ENCODE measurements around the gene OR8B3.

Gene OR8B3

GRCh38 chr11:124380585-124380984 is 18.2 kb downstream of the OR8B3 start:
- no peak for TF ChIP-seq TAF1 (IDR thresholded peaks at IDR 0.05; ENCODE audit: low read depth, low read length)
- TF ChIP-seq POU2F2 (IDR thresholded peaks at IDR 0.05; ENCODE audit: low read depth, low read length) = no peak
- TF ChIP-seq POLR2AphosphoS5 (IDR thresholded peaks at IDR 0.05; ENCODE audit: low read depth, low read length) = no peak
- DNase-seq (ENCODE audit: insufficient read length, low spot score) (no peak), FAIRE-seq (no peak)

- TF ChIP-seq POLR2AphosphoS5 (IDR thresholded peaks at IDR 0.05; ENCODE audit: low read depth, low read length) (no peak), PAX5 (IDR thresholded peaks at IDR 0.05; ENCODE audit: insufficient read depth, low read length, severe bottlenecking) (no peak), POU2F2 (IDR thresholded peaks at IDR 0.05; ENCODE audit: low read depth, low read length) (no peak), POLR2A (IDR thresholded peaks at IDR 0.05; ENCODE audit: low read depth, low read length) (no peak), TAF1 (IDR thresholded peaks at IDR 0.05; ENCODE audit: low read depth, low read length) (no peak), SPI1 (IDR thresholded peaks at IDR 0.05; ENCODE audit: low read depth, low read length) (no peak)
- DNase-seq (ENCODE audit: insufficient read length, low spot score) (no peak), FAIRE-seq (no peak)
Measured at GRCh38 chr11:124376280-124376679, 22.5 kb downstream of the OR8B3 start.

GRCh38 chr11:124359566-124359965 is 39.3 kb downstream of the OR8B3 start:
- TF ChIP-seq PAX5 (IDR thresholded peaks at IDR 0.05; ENCODE audit: insufficient read depth, low read length, severe bottlenecking) (no peak), POLR2A (IDR thresholded peaks at IDR 0.05; ENCODE audit: low read depth, low read length) (no peak), SPI1 (IDR thresholded peaks at IDR 0.05; ENCODE audit: low read depth, low read length) (no peak), POLR2AphosphoS5 (IDR thresholded peaks at IDR 0.05; ENCODE audit: low read depth, low read length) (no peak), POU2F2 (IDR thresholded peaks at IDR 0.05; ENCODE audit: low read depth, low read length) (no peak), TAF1 (IDR thresholded peaks at IDR 0.05; ENCODE audit: low read depth, low read length) (no peak)
- no peak for DNase-seq (ENCODE audit: insufficient read length, low spot score)
- no peak for FAIRE-seq

- FAIRE-seq = no peak
- TF ChIP-seq POLR2A (IDR thresholded peaks at IDR 0.05; ENCODE audit: low read depth, low read length) (no peak), POLR2AphosphoS5 (IDR thresholded peaks at IDR 0.05; ENCODE audit: low read depth, low read length) (no peak), POU2F2 (IDR thresholded peaks at IDR 0.05; ENCODE audit: low read depth, low read length) (no peak), PAX5 (IDR thresholded peaks at IDR 0.05; ENCODE audit: insufficient read depth, low read length, severe bottlenecking) (no peak), TAF1 (IDR thresholded peaks at IDR 0.05; ENCODE audit: low read depth, low read length) (no peak), SPI1 (IDR thresholded peaks at IDR 0.05; ENCODE audit: low read depth, low read length) (no peak)
- no peak for DNase-seq (ENCODE audit: insufficient read length, low spot score)
Measured at GRCh38 chr11:124346311-124346955, 52.4 kb downstream of the OR8B3 start.

Measured in GM12891 (cell line).